Tibial nerve (tissue), 4 donors: ENCODE data around the gene ANP32B. TPM values are rescaled to one million over a fixed set of nuclear protein-coding genes. Genes with fewer than 3 reads are reported as not detected.
A peak's percentile ranks its signal among the peaks of the same experiment; 100 is the strongest.

Experiments
- DNase-seq, 2 donors: peaks; one replicate each; pipeline ENCODE4 v3.0.0-alpha.2; 2019; ENCODE audit warnings: low spot score in 2 of 2
- H3K27ac ChIP-seq, 4 donors: fragments of 200-600 bp; sonication (generic) in 3 of 4; one replicate each; pipeline ENCODE4 v1.5.1; 2017 to 2019; ENCODE audit warnings: mild to moderate bottlenecking in 1 of 4
- H3K27me3 ChIP-seq, 2 donors: fragments of 200-600 bp; sonication (generic) in 1 of 2; one replicate each; pipeline versions ENCODE4 v1.5.1 to v1.6.0; 2017 to 2019
- H3K36me3 ChIP-seq, 3 donors: fragments of 200-600 bp; sonication (generic); one replicate each; pipeline ENCODE4 v1.5.1; 2018 to 2019
- H3K4me1 ChIP-seq, 4 donors: fragments of 200-600 bp; sonication (generic) in 3 of 4; one replicate each; pipeline ENCODE4 v1.5.1; 2017 to 2019
- H3K4me3 ChIP-seq, 4 donors: fragments of 200-600 bp; sonication (generic) in 3 of 4; one replicate each; pipeline ENCODE4 v1.5.1; 2017 to 2019; ENCODE audit warnings: mild to moderate bottlenecking in 1 of 4, moderate library complexity in 1 of 4
- H3K9me3 ChIP-seq, 4 donors: fragments of 200-600 bp; sonication (generic) in 3 of 4; one replicate each; pipeline ENCODE4 v1.5.1; 2017 to 2019
- EP300 ChIP-seq, 2 donors: sonication (generic); formaldehyde crosslinking; IDR thresholded peaks; one replicate each; pipeline ENCODE4 v1.6.1; 2017; ENCODE audit warnings: antibody characterized with exemption in 2 of 2, mild to moderate bottlenecking in 1 of 2
- POLR2A ChIP-seq, 2 donors: fragments of 450-650 bp; IDR thresholded peaks; one replicate each; pipeline ENCODE4 v1.6.1; 2017; ENCODE audit warnings: antibody characterized with exemption in 2 of 2, mild to moderate bottlenecking in 2 of 2, moderate library complexity in 2 of 2
- WGBS, 2 donors: methylation state at CpG; one replicate each; pipeline ENCODE4 v1.1.5; 2018; 5-methylcytosine and 5-hydroxymethylcytosine counted together
- small RNA-seq: library from RNA; depleted of rRNA; stranded (forward); fragments of <200 nt; gene quantifications from one replicate; pipeline ENCODE3, GENCODE V24; 2016
- total RNA-seq, 4 donors: library from RNA; depleted of rRNA; stranded (reverse); fragments of >200 nt; gene quantifications; one replicate each; pipeline ENCODE4 v1.1.0, GENCODE V29; 2016
- TF ChIP-seq, protein P1 (sequence below), 5 experiments: fragments of 200-600 bp in 3 of 5; fragments of 450-650 bp in 2 of 5; sonication (generic) in 3 of 5; IDR thresholded peaks; one replicate each; pipeline ENCODE4 v1.5.1; 2016 to 2019; ENCODE audit warnings: antibody characterized with exemption in 5 of 5, mild to moderate bottlenecking in 3 of 5, moderate library complexity in 2 of 5

ANP32B gene
- total RNA-seq, 4 donors from 2014 or later, result 39.0 to 59.4 (median 51.8) TPM

DNA sequence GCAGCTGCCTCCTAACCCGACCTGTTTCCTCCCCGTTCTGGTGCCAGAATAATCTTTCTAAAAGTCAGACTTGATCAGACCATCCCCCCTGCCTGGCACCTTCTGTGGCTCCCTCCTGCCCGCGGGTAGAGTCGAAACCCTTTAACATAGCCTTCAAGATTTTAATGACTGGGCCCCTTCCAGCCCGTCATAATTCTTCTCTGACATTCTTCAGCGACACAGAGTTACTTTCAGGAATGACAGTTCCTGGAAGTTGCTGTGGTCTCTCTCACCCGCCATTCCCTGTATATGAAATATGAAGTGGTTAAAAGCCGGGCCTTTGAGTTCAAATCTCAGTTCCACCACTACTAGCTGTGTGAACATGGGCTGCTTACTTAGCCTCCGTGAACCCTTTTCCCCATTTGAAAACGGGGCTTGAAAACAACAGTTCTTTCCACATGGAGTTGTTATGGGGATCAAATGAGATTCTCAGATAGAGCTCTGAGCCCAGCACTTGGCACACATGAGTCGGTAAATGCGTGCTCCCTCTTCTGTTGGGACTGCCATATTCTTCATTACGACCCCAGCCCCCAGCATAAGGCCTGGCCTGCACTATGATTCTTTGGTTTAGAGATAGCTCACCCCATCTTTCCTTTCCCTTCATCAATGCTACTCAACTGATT lies 74.1 kb downstream of the ANP32B start:
- H3K27me3 ChIP-seq, result no peaks in the 10 kb centered on the region
- peak overlapping the region; percentile 87 to 97 (median 96) for H3K27ac ChIP-seq
- WGBS, 2 donors, result 6 to 8% methylated on average over 14 of the region's 14 CpGs
- no peaks in the 10 kb centered on the region for H3K9me3 ChIP-seq
- H3K4me1 ChIP-seq, result peaks cover 0 to 37% (median 13%) of the 10 kb centered on the region in 4 donors
- peak in 1 of 2 donors; percentile 10 for DNase-seq
- H3K4me3 ChIP-seq, result peak overlapping the region; percentile 75 to 100 (median 94)
- no peak for TF ChIP-seq POLR2A (IDR thresholded peaks at IDR 0.05)
- TF ChIP-seq EP300 (IDR thresholded peaks at IDR 0.05), result no peak
- TF ChIP-seq, protein P1, sequence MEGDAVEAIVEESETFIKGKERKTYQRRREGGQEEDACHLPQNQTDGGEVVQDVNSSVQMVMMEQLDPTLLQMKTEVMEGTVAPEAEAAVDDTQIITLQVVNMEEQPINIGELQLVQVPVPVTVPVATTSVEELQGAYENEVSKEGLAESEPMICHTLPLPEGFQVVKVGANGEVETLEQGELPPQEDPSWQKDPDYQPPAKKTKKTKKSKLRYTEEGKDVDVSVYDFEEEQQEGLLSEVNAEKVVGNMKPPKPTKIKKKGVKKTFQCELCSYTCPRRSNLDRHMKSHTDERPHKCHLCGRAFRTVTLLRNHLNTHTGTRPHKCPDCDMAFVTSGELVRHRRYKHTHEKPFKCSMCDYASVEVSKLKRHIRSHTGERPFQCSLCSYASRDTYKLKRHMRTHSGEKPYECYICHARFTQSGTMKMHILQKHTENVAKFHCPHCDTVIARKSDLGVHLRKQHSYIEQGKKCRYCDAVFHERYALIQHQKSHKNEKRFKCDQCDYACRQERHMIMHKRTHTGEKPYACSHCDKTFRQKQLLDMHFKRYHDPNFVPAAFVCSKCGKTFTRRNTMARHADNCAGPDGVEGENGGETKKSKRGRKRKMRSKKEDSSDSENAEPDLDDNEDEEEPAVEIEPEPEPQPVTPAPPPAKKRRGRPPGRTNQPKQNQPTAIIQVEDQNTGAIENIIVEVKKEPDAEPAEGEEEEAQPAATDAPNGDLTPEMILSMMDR (IDR thresholded peaks at IDR 0.05), result no peak
- peaks cover 0 to 19% (median 3%) of the 10 kb centered on the region in 3 donors for H3K36me3 ChIP-seq

- Histone ChIP-seq H3K36me3 (peaks cover 0 to 59% (median 10%) of the 10 kb centered on the region in 3 donors), H3K27me3 (no peaks in the 10 kb centered on the region), H3K27ac (no peak overlapping the region), H3K9me3 (no peaks in the 10 kb centered on the region), H3K4me1 (peaks cover 0 to 29% (median 13%) of the 10 kb centered on the region in 4 donors), H3K4me3 (no peak overlapping the region)
- TF ChIP-seq, protein P1 (IDR thresholded peaks at IDR 0.05), result no peak
- TF ChIP-seq POLR2A (IDR thresholded peaks at IDR 0.05) (no peak), EP300 (IDR thresholded peaks at IDR 0.05) (no peak)
- DNase-seq, result no peak
- WGBS, 2 donors, result 83 to 88% methylated on average over 3 of the region's 3 CpGs
These were observed 79.0 kb downstream of the ANP32B start for GRCh38 chr9:98062161-98062560.

DNA sequence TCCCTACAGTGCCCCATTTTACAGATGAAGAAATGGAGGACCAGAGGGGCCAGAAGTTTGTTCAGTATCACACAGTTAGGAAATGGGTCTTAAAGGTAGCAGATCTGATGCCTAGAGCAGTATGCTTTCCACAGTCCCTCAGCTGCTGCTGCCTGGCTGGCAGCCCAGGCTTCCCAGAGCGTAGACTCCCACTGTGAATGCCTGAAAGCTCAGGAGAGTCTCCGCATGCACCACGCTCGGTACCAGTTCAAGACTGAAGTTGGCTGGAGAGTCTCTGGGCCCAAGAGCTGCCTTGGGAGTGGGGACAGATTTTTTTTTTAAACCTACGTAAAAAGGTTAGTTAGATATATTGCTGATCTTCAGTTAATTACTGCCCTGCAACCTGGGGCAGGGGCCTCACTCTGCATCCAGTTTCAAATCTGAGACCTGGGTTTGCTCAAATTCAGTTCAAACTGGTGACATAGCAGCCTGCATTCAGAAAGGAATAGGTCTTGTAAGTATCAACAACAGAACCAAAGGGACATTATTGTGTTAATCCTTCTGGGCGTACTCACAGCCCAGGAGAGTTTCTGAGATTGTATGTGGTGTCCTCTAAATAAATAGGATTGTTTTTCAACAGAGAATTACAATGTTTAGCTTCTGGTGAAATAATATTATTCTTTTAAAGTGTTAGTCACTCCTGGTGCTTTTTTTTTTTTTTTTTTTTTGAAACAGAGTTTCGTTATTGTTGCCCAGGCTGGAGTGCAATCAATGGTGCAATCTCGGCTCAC lies 81.7 kb downstream of the ANP32B start:
- no peaks in the 10 kb centered on the region for H3K9me3 ChIP-seq
- 84 to 85% methylated on average over 8 of the region's 8 CpGs for WGBS, 2 donors
- DNase-seq, result no peak
- H3K27ac ChIP-seq, result no peak overlapping the region
- H3K4me1 ChIP-seq, result peaks cover 0 to 3% (median 0%) of the 10 kb centered on the region in 4 donors
- H3K27me3 ChIP-seq, result no peaks in the 10 kb centered on the region
- peaks cover 0 to 63% (median 10%) of the 10 kb centered on the region in 3 donors for H3K36me3 ChIP-seq
- H3K4me3 ChIP-seq, result no peak overlapping the region
- TF ChIP-seq EP300 (IDR thresholded peaks at IDR 0.05), result no peak
- TF ChIP-seq, protein P1 (IDR thresholded peaks at IDR 0.05), result no peak
- TF ChIP-seq POLR2A (IDR thresholded peaks at IDR 0.05), result no peak

Small RNA genes within 50 kb of the gene (small RNA-seq; reads per million reads assigned to genes)
- not detected for gene RNU6-918P

Other genes with a start within 250 kb of the ANP32B start
- not detected for gene FOXE1, start 130.1 kb upstream of the ANP32B start, total RNA-seq
- gene TRMO, start 60.8 kb upstream of the ANP32B start, total RNA-seq, result 10 to 100 TPM; 16.7 to 30.9 (median 19.7) TPM
- gene HEMGN, start 45.2 kb upstream of the ANP32B start, total RNA-seq, result not detected
- gene NANS, start 73.4 kb downstream of the ANP32B start, total RNA-seq, result 10 to 100 TPM; 35.2 to 74.4 (median 44.6) TPM
- 10 to 100 TPM in 3 of 4 donors, 1 to 10 TPM in 1; 9.4 to 16.8 (median 10.1) TPM for gene TRIM14, start 135.9 kb downstream of the ANP32B start, total RNA-seq
- gene CORO2A, start 209.3 kb downstream of the ANP32B start, total RNA-seq, result 1 to 10 TPM; 1.9 to 3.3 (median 3.2) TPM